Endothelial cell of umbilical vein (primary cell): ENCODE measurements around the gene DGKG. TPM values are rescaled to one million over a fixed set of nuclear protein-coding genes. Genes with fewer than 3 reads are reported as not detected.

Experiments used
- BruUV-seq: library from RNA; stranded (reverse); fragments of 400-500 nt; replicated peaks from 2 replicates; lab custom pipeline; 2021; lab: Mats Ljungman, UMichigan
- CTCF ChIA-PET: fragments of 300-600, 350-600 bp; sonication (Branson Sonifier 250); formaldehyde crosslinking; loops from one replicate; lab custom pipeline; 2021; ENCODE audit warnings: antibody characterized with exemption, inconsistent platforms; lab: Charles Lee
- POLR2A ChIA-PET: fragments of 300-600, 350-600 bp; sonication (Branson Sonifier 250); formaldehyde crosslinking; loops from one replicate; lab custom pipeline; 2021; ENCODE audit warnings: antibody characterized with exemption, inconsistent platforms; lab: Charles Lee
- DNase-seq: peaks from one replicate; pipeline ENCODE4 v3.0.0-alpha.2; 2011; ENCODE audit warnings: low read depth, low spot score
- FAIRE-seq: peaks from 2 replicates; lab custom pipeline; 2011; peaks lifted over from hg19 to GRCh38; lab: Jason Lieb, UNC
- H2AFZ ChIP-seq: 2 replicates; pipeline ENCODE4 v1.6.0; 2012; ENCODE audit warnings: low read depth, low read length, control low read depth, inconsistent platforms
- H3K27ac ChIP-seq: 2 replicates; pipeline ENCODE4 v1.5.1; 2011; ENCODE audit warnings: low read depth, mild to moderate bottlenecking, control low read depth, low read length, moderate library complexity; ENCODE audit not compliant: insufficient read depth
- H3K27me3 ChIP-seq, 2 experiments: 2 replicates each; pipeline versions ENCODE4 v1.6.0 to v1.6.1; 2011; ENCODE audit warnings: low read length in 2 of 2, mixed read lengths in 1 of 2; ENCODE audit not compliant: control insufficient read depth in 2 of 2, insufficient read depth in 2 of 2
- H3K36me3 ChIP-seq, 2 experiments: 2 replicates in 1 of 2; 3 replicates in 1 of 2; pipeline ENCODE4 v1.5.1; 2011; ENCODE audit warnings: low read length in 2 of 2, mild to moderate bottlenecking in 1 of 2, moderate library complexity in 1 of 2; ENCODE audit not compliant: control insufficient read depth in 2 of 2, insufficient read depth in 2 of 2; ENCODE audit errors: extremely low read depth in 1 of 2
- H3K4me1 ChIP-seq: 3 replicates; pipeline ENCODE4 v1.5.1; 2011; ENCODE audit warnings: mild to moderate bottlenecking, low read length; ENCODE audit not compliant: control insufficient read depth, insufficient read depth; ENCODE audit errors: extremely low read depth
- H3K4me2 ChIP-seq: 2 replicates; pipeline ENCODE4 v1.6.1; 2011; ENCODE audit warnings: low read length, control low read depth, mixed read lengths; ENCODE audit not compliant: insufficient read depth
- H3K4me3 ChIP-seq, 3 experiments: fragments of 200-600 bp in 1 of 3; sonication (generic), shearing (Covaris generic) in 1 of 3; replicated peaks in 1 of 3; 2 replicates each; pipeline ENCODE4 v1.5.1; 2011 to 2016; ENCODE audit warnings: control low read depth in 3 of 3, low read length in 3 of 3, mild to moderate bottlenecking in 2 of 3, inconsistent platforms in 1 of 3, low read depth in 1 of 3, moderate library complexity in 1 of 3; ENCODE audit not compliant: insufficient read depth in 1 of 3
- H3K79me2 ChIP-seq: 2 replicates; pipeline ENCODE4 v1.6.0; 2012; ENCODE audit warnings: low read length, inconsistent platforms; ENCODE audit not compliant: control insufficient read depth, insufficient read depth
- H3K9ac ChIP-seq: replicated peaks from 2 replicates; pipeline ENCODE3; 2011; ENCODE audit warnings: low read length, control low read depth; ENCODE audit not compliant: insufficient read depth; ENCODE audit errors: extremely low read depth
- H3K9me1 ChIP-seq: replicated peaks from 3 replicates; pipeline ENCODE4 v1.6.0; 2011; ENCODE audit warnings: mild to moderate bottlenecking, low read length; ENCODE audit not compliant: control insufficient read depth, insufficient read depth; ENCODE audit errors: extremely low read depth
- H3K9me3 ChIP-seq: replicated peaks from 2 replicates; pipeline ENCODE4 v1.5.1; 2012; ENCODE audit warnings: low read length, inconsistent platforms; ENCODE audit not compliant: control insufficient read depth, insufficient read depth
- H4K20me1 ChIP-seq: replicated peaks from 2 replicates; pipeline ENCODE3; 2011; ENCODE audit warnings: mild to moderate bottlenecking, low read length; ENCODE audit not compliant: control insufficient read depth, insufficient read depth; ENCODE audit errors: extremely low read depth
- CTCF ChIP-seq, 2 donors: IDR thresholded peaks; 1 replicate in 1 of 2; 2 replicates in 1 of 2; pipeline ENCODE4 v1.5.1; 2011; ENCODE audit warnings: low read length in 2 of 2, mild to moderate bottlenecking in 2 of 2, moderate library complexity in 2 of 2, control low read depth in 1 of 2, inconsistent platforms in 1 of 2, low read depth in 1 of 2; ENCODE audit not compliant: insufficient read depth in 1 of 2; ENCODE audit errors: extremely low read depth in 1 of 2
- EZH2 ChIP-seq: IDR thresholded peaks from 2 replicates; pipeline ENCODE4 v1.6.1; 2012; ENCODE audit warnings: borderline replicate concordance, low read depth, mild to moderate bottlenecking, moderate library complexity, low read length, inconsistent platforms; ENCODE audit not compliant: severe bottlenecking
- FOS ChIP-seq: IDR thresholded peaks from 2 replicates; pipeline ENCODE4 v1.6.1; 2011; ENCODE audit warnings: mild to moderate bottlenecking, low read length, moderate library complexity, borderline replicate concordance; ENCODE audit not compliant: insufficient read depth
- GATA2 ChIP-seq: IDR thresholded peaks from 2 replicates; pipeline ENCODE4 v1.7.0; 2011; ENCODE audit warnings: low read depth, mild to moderate bottlenecking, moderate library complexity, mixed read lengths, low read length; ENCODE audit not compliant: insufficient read length, insufficient read depth
- JUN ChIP-seq: IDR thresholded peaks from 2 replicates; pipeline ENCODE4 v1.6.1; 2011; ENCODE audit warnings: borderline replicate concordance, low read depth; ENCODE audit not compliant: insufficient read length, insufficient read depth
- MAX ChIP-seq: IDR thresholded peaks from 2 replicates; pipeline ENCODE4 v1.6.1; 2011; ENCODE audit not compliant: insufficient read depth, insufficient read length
- MYC ChIP-seq: IDR thresholded peaks from one replicate; pipeline ENCODE4 v1.6.1; 2011; ENCODE audit warnings: mild to moderate bottlenecking, low read depth, low read length
- POLR2A ChIP-seq: IDR thresholded peaks from 2 replicates; pipeline ENCODE4 v1.6.1; 2012; ENCODE audit warnings: low read depth, mild to moderate bottlenecking, control low read depth, low read length
- POLR2AphosphoS5 ChIP-seq: IDR thresholded peaks from 2 replicates; pipeline ENCODE4 v1.6.1; 2012; ENCODE audit warnings: low read depth, mild to moderate bottlenecking, control low read depth, low read length, moderate library complexity; ENCODE audit not compliant: insufficient read depth
- dilution Hi-C: fragments of 300-500 bp; cut with MboI; formaldehyde crosslinking; loops from one replicate; pipeline ENCODE4 v1.15.0; 2019; ENCODE audit warnings: low sequenced_read_pairs; ENCODE audit not compliant: extremely low pct_ligation_motif_present
- intact Hi-C: fragments of 100-400 bp; cut with micrococcal nuclease; formaldehyde crosslinking; loops from one replicate; pipeline ENCODE4 v1.10.0; 2022
- polyA plus RNA-seq, 4 experiments: library from polyadenylated mRNA; depleted of rRNA in 3 of 4; stranded (reverse) in 3 of 4; unstranded in 1 of 4; fragments of >200 nt; gene quantifications; 2 replicates each; pipeline versions ENCODE4 v1.2.1 to v1.2.3, GENCODE V29; 2011 to 2012; ENCODE audit warnings: missing spikeins in 1 of 4
- total RNA-seq: library from RNA; stranded (reverse); gene quantifications from 2 replicates; pipeline ENCODE4 v1.2.3, GENCODE V29; 2021

The DGKG gene
- total and polyA plus RNA-seq, 2 donors (not counting 3 experiments of a cell fraction or from before 2014, with no cell fraction given) = not detected

GRCh38 chr3:186339180-186339918, 22.7 kb downstream of the DGKG start:
- intact Hi-C loops = no loop called here
- Histone ChIP-seq H3K4me2 (no peak overlapping the region), H3K27ac (no peak overlapping the region), H3K27me3 (no peaks in the 10 kb centered on the region), H3K9me1 (no peaks in the 10 kb centered on the region), H3K4me1 (no peaks in the 10 kb centered on the region), H4K20me1 (no peaks in the 10 kb centered on the region), H3K9ac (no peak overlapping the region), H3K36me3 (no peaks in the 10 kb centered on the region), H2AFZ (no peak overlapping the region), H3K79me2 (no peaks in the 10 kb centered on the region), H3K4me3 (no peak overlapping the region), H3K9me3 (no peaks in the 10 kb centered on the region)
- FAIRE-seq (no peak), DNase-seq (no peak)
- ChIA-PET POLR2A (no interaction called here), CTCF (interaction anchor here (0.6 to 1.2 kb wide), 2 partner anchors 20 to 32 kb away, joined by 3 to 5 read pairs; no protein-coding TSS in a partner anchor)
- BruUV-seq = no TSS peak
- dilution Hi-C loops = no loop called here
- TF ChIP-seq POLR2A = no peak
- no peak for TF ChIP-seq FOS
- TF ChIP-seq JUN = no peak
- no peak for TF ChIP-seq POLR2AphosphoS5
- no peak for TF ChIP-seq MYC
- TF ChIP-seq CTCF (IDR thresholded peaks at IDR 0.05; ENCODE audit: extremely low read depth in 1 of 2, insufficient read depth in 1 of 2, low read depth in 1 of 2, low read length in 2 of 2) = no peak
- TF ChIP-seq GATA2 = no peak
- TF ChIP-seq MAX = no peak
- no peak for TF ChIP-seq EZH2
